ENCODE measurements around the gene PBXIP1. TPM values are rescaled to one million over a fixed set of nuclear protein-coding genes. Genes with fewer than 3 reads are reported as not detected.

The PBXIP1 gene
- total RNA-seq, 1 experiment from 2014 or later, result 26.5 TPM

DNA sequence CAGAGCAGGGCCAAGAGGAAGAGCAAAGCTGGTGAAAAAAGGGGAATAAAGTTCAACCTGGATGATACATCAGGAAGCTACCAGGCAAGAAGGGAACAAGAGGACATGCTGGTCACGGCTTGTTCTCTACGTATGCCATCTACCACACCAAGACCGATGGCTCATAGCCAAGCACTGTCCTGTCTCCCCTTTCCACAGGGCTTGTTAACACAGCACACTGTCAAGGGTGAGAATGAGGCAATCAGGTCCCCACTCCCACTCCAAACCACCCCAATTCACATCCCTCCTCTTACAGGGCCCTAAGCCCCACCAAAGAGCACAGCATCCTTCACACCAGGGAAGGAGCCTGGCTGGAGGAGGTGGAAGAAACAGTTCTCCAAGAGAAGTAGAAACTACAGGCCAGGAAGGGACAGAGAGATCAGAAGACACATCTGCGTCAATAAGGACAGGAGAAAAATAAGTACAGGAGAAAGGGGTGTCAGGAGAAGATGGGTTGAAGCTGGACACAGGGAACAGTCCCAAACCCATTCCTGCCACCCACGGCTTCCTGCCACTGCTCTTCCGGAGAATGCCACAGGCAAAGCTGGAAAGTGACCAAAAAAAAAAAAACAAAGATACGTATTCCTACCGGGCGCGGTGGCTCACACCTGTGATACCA lies 15.6 kb upstream of the PBXIP1 start:
- Mint-ChIP-seq H3K27me3 (ENCODE audit: low read depth) (no peaks in the 10 kb centered on the region), H3K9me3 (no peaks in the 10 kb centered on the region), H3K36me3 (peaks cover 20% of the 10 kb centered on the region), H3K4me3 (no peak overlapping the region), H3K4me1 (peaks cover 42% of the 10 kb centered on the region), H3K27ac (no peak overlapping the region; the same call in 1 of the 2 replicates)
- TF ChIP-seq EMX1 (CRISPR knock-in tag; IDR thresholded peaks at IDR 0.05) (peak; percentile 64), GABPB1 (CRISPR knock-in tag; IDR thresholded peaks at IDR 0.05) (0 out of 2 replicates have a peak, but pooled peaks have one; percentile 3)
- TF ChIP-seq, protein P1, sequence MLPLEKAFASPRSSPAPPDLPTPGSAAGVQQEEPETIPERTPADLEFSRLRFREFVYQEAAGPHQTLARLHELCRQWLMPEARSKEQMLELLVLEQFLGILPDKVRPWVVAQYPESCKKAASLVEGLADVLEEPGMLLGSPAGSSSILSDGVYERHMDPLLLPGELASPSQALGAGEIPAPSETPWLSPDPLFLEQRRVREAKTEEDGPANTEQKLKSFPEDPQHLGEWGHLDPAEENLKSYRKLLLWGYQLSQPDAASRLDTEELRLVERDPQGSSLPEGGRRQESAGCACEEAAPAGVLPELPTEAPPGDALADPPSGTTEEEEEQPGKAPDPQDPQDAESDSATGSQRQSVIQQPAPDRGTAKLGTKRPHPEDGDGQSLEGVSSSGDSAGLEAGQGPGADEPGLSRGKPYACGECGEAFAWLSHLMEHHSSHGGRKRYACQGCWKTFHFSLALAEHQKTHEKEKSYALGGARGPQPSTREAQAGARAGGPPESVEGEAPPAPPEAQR (CRISPR knock-in tag; IDR thresholded peaks at IDR 0.05), result no peak
- ChIA-PET POLR2A (interaction anchor here (0.6 to 7.3 kb wide), 19 partner anchors 9 to 222 kb away, joined by 3 to 176 read pairs (median 4); partner anchors contain the start of genes FLAD1, KCNN3, KRTCAP2 and LENEP), CTCF (interaction anchor here (0.6 to 8.3 kb wide), 26 partner anchors 10 to 235 kb away, joined by 3 to 176 read pairs (median 8); partner anchors contain the start of genes ADAM15, EFNA4, FLAD1 and KRTCAP2)
- ATAC-seq, result no peak
- DNase-seq (ENCODE audit: low spot score), result no peak

DNA sequence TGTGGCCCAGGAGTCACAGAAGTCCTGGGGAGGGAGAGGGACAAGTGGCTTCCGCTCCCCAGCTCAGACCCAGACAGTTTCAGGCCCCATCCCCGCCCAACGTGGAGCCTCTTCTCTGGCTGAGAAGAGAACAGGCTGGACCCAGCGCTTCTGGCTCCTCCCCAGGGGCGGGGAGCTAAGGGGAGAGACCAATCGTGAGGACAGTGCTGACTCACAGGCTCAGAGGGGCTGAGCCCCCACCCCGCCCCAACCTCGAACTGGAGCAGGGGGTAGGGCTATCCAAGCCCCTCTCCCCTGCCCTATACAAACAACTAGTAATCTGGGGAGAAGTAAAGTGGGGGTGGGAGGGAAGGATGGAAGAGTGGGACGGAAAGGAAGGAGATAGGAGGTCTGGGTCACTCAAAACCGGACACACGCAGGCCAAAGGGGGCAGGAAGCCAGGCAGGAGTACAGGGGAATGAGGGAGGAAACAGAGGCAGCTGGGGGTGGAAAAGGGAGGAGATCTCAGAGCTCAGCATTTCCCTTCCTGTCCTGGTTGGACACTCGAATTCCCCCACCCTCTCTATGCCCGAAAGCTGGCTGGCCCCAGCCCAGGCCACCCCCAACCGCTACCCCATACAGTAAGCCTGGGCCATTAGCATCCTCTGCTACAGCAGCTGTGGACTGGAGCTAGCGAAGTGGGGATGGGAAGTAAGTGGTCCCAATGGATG lies 14.9 kb upstream of the PBXIP1 start, which contains the start of gene SHC1:
SHC1 (minus strand) TSS at position 117 of the 710 bp plus-strand sequence. CDS start 221 bp downstream, outside the sequence.
- Mint-ChIP-seq H3K4me3 (no peak within 1 kb of the TSS), H3K36me3 (peaks cover 25% of the 10 kb centered on the region), H3K4me1 (peaks cover 42% of the 10 kb centered on the region), H3K27me3 (ENCODE audit: low read depth) (no peaks in the 10 kb centered on the region), H3K9me3 (no peaks in the 10 kb centered on the region), H3K27ac (peak within 1 kb of the TSS; percentile 81; the same call in 1 of the 2 replicates)
- ChIA-PET CTCF (interaction anchor here (0.8 to 8.3 kb wide), 24 partner anchors 9 to 280 kb away, joined by 3 to 176 read pairs (median 6); partner anchors contain the start of genes ADAM15, FLAD1, KRTCAP2 and LENEP), POLR2A (interaction anchor here (0.6 to 7.3 kb wide), 26 partner anchors 9 to 403 kb away, joined by 3 to 176 read pairs (median 4); partner anchors contain the start of genes CHRNB2, EFNA3, FLAD1 and KCNN3)
- DNase-seq (ENCODE audit: low spot score) (peak; percentile 96), ATAC-seq (peak; percentile 63)
- no peak for TF ChIP-seq KAT7 (CRISPR knock-in tag; IDR thresholded peaks at IDR 0.05; ENCODE audit: borderline replicate concordance)
- TF ChIP-seq PRRX2 (CRISPR knock-in tag; IDR thresholded peaks at IDR 0.05), result 0 out of 2 replicates have a peak, but pooled peaks have one; percentile 35
- TF ChIP-seq, protein P2, sequence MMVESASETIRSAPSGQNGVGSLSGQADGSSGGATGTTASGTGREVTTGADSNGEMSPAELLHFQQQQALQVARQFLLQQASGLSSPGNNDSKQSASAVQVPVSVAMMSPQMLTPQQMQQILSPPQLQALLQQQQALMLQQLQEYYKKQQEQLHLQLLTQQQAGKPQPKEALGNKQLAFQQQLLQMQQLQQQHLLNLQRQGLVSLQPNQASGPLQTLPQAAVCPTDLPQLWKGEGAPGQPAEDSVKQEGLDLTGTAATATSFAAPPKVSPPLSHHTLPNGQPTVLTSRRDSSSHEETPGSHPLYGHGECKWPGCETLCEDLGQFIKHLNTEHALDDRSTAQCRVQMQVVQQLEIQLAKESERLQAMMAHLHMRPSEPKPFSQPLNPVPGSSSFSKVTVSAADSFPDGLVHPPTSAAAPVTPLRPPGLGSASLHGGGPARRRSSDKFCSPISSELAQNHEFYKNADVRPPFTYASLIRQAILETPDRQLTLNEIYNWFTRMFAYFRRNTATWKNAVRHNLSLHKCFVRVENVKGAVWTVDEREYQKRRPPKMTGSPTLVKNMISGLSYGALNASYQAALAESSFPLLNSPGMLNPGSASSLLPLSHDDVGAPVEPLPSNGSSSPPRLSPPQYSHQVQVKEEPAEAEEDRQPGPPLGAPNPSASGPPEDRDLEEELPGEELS (CRISPR knock-in tag; IDR thresholded peaks at IDR 0.05), result 0 out of 2 replicates have a peak, but pooled peaks have one; percentile 25
- peak; percentile 56; the same call in 1 of the 2 replicates for TF ChIP-seq TEAD1 (CRISPR knock-in tag; IDR thresholded peaks at IDR 0.05)
- TF ChIP-seq, protein P3, sequence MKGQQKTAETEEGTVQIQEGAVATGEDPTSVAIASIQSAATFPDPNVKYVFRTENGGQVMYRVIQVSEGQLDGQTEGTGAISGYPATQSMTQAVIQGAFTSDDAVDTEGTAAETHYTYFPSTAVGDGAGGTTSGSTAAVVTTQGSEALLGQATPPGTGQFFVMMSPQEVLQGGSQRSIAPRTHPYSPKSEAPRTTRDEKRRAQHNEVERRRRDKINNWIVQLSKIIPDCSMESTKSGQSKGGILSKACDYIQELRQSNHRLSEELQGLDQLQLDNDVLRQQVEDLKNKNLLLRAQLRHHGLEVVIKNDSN (CRISPR knock-in tag; IDR thresholded peaks at IDR 0.05), result no peak
- TF ChIP-seq CREB1 (CRISPR knock-in tag; IDR thresholded peaks at IDR 0.05), result no peak
- TF ChIP-seq GABPB1 (CRISPR knock-in tag; IDR thresholded peaks at IDR 0.05), result 0 out of 2 replicates have a peak, but pooled peaks have one; percentile 12
- peak; percentile 15; the same call in 1 of the 2 replicates for TF ChIP-seq ETV6 (CRISPR knock-in tag; IDR thresholded peaks at IDR 0.05)
- 0 out of 2 replicates have a peak, but pooled peaks have one; percentile 10 for TF ChIP-seq NFE2L1 (CRISPR knock-in tag; IDR thresholded peaks at IDR 0.05)
- TF ChIP-seq, protein P4, sequence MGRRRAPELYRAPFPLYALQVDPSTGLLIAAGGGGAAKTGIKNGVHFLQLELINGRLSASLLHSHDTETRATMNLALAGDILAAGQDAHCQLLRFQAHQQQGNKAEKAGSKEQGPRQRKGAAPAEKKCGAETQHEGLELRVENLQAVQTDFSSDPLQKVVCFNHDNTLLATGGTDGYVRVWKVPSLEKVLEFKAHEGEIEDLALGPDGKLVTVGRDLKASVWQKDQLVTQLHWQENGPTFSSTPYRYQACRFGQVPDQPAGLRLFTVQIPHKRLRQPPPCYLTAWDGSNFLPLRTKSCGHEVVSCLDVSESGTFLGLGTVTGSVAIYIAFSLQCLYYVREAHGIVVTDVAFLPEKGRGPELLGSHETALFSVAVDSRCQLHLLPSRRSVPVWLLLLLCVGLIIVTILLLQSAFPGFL (CRISPR knock-in tag; IDR thresholded peaks at IDR 0.05; ENCODE audit: borderline replicate concordance), result no peak
- TF ChIP-seq, protein P5, sequence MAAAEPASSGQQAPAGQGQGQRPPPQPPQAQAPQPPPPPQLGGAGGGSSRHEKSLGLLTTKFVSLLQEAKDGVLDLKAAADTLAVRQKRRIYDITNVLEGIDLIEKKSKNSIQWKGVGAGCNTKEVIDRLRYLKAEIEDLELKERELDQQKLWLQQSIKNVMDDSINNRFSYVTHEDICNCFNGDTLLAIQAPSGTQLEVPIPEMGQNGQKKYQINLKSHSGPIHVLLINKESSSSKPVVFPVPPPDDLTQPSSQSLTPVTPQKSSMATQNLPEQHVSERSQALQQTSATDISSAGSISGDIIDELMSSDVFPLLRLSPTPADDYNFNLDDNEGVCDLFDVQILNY (CRISPR knock-in tag; IDR thresholded peaks at IDR 0.05), result 0 out of 2 replicates have a peak, but pooled peaks have one; percentile 35
- TF ChIP-seq, protein P6, sequence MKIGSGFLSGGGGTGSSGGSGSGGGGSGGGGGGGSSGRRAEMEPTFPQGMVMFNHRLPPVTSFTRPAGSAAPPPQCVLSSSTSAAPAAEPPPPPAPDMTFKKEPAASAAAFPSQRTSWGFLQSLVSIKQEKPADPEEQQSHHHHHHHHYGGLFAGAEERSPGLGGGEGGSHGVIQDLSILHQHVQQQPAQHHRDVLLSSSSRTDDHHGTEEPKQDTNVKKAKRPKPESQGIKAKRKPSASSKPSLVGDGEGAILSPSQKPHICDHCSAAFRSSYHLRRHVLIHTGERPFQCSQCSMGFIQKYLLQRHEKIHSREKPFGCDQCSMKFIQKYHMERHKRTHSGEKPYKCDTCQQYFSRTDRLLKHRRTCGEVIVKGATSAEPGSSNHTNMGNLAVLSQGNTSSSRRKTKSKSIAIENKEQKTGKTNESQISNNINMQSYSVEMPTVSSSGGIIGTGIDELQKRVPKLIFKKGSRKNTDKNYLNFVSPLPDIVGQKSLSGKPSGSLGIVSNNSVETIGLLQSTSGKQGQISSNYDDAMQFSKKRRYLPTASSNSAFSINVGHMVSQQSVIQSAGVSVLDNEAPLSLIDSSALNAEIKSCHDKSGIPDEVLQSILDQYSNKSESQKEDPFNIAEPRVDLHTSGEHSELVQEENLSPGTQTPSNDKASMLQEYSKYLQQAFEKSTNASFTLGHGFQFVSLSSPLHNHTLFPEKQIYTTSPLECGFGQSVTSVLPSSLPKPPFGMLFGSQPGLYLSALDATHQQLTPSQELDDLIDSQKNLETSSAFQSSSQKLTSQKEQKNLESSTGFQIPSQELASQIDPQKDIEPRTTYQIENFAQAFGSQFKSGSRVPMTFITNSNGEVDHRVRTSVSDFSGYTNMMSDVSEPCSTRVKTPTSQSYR (CRISPR knock-in tag; IDR thresholded peaks at IDR 0.05), result 0 out of 2 replicates have a peak, but pooled peaks have one; percentile 13
- TF ChIP-seq, protein P7, sequence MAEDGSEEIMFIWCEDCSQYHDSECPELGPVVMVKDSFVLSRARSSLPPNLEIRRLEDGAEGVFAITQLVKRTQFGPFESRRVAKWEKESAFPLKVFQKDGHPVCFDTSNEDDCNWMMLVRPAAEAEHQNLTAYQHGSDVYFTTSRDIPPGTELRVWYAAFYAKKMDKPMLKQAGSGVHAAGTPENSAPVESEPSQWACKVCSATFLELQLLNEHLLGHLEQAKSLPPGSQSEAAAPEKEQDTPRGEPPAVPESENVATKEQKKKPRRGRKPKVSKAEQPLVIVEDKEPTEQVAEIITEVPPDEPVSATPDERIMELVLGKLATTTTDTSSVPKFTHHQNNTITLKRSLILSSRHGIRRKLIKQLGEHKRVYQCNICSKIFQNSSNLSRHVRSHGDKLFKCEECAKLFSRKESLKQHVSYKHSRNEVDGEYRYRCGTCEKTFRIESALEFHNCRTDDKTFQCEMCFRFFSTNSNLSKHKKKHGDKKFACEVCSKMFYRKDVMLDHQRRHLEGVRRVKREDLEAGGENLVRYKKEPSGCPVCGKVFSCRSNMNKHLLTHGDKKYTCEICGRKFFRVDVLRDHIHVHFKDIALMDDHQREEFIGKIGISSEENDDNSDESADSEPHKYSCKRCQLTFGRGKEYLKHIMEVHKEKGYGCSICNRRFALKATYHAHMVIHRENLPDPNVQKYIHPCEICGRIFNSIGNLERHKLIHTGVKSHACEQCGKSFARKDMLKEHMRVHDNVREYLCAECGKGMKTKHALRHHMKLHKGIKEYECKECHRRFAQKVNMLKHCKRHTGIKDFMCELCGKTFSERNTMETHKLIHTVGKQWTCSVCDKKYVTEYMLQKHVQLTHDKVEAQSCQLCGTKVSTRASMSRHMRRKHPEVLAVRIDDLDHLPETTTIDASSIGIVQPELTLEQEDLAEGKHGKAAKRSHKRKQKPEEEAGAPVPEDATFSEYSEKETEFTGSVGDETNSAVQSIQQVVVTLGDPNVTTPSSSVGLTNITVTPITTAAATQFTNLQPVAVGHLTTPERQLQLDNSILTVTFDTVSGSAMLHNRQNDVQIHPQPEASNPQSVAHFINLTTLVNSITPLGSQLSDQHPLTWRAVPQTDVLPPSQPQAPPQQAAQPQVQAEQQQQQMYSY (CRISPR knock-in tag; IDR thresholded peaks at IDR 0.05), result peak; percentile 48; the same call in 1 of the 2 replicates

Data from WTC11 (cell line).